NCI-H82 (cell line): ENCODE results near the gene ZC3H13.
A peak's percentile ranks its signal among the peaks of the same experiment; 100 is the strongest.

Experiments
- DNase-seq: peaks from one replicate; lab custom pipeline; 2025; lab: John Stamatoyannopoulos, UW

ZC3H13 gene

DNA sequence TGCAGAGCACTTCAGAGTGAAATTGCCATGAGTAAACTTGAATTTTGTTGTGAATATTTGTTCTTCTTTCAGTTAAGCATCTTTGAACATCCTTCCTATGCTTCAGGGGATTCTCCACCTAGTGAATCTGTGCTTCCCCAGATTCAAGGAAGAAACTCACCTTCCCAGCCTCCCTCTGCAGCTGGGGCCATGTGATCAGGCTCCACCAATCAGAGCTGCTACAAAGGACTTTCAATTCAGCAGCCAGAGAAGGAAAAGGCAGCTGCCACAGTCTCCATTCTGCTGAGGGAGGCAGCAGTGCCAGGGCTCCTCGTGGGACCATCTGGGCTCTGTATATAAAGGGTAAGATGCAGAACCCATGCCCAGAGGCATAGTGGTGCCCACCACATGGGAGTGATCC, 111.3 kb downstream of the ZC3H13 start:
- DNase-seq: peak; percentile 27

DNA sequence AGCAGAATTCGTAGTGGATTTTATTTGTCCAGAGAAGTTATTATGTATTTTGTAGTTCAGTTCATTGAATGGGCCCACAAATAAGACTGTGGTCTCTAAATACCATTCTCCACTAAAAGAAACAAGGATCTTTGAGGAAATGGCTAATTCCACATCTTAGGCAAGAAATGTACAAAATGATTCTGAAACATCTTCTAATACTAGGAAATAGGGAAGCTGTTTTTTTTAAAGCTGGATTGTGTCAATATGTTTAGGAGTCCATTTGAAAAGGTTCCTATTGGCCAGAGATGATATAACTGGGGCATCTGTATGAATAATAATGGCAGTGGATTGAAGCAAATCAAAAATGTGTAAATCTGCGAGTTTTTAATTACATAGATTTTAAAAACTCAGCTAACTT, 112.5 kb downstream of the ZC3H13 start:
- DNase-seq: no peak

DNA sequence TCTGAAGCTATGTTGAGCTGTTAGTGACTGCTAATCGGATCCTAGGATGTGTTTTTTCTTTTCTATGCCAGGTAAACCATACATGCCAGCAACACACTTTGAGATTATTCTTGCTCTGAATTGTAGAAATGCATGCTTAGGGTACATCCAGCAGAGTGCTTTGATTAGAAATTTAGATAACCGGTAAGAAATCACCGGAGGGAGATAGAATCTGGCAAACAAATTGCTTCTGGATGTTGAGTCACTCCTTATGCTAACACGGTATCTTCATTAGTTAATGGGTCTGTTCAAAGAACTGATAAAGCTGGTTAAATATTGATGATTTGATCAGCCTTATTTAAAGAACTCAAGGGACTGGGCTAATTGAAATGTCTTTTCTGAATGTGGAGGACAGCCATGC, 115.9 kb downstream of the ZC3H13 start:
- DNase-seq: no peak

DNA sequence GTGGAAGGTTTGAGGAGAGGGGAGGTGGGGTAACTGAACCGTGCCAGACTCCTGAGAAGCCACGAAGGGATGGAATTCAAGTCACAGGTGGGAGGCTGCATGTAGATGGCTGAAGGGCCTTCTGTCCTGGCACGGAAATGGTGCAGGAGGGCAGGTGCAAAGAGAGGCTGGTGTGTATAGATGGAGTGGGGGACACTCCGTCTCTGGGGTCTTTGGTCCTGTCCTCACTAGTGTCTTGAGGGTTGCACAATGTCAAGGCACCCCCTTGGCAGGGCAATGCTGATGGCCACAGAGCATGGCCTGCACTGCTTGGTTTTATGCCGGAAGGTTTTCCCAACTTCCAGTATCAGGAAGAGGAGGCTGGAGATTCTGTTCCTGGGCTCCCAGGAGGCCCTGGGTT, 118.3 kb downstream of the ZC3H13 start:
- no peak for DNase-seq

DNA sequence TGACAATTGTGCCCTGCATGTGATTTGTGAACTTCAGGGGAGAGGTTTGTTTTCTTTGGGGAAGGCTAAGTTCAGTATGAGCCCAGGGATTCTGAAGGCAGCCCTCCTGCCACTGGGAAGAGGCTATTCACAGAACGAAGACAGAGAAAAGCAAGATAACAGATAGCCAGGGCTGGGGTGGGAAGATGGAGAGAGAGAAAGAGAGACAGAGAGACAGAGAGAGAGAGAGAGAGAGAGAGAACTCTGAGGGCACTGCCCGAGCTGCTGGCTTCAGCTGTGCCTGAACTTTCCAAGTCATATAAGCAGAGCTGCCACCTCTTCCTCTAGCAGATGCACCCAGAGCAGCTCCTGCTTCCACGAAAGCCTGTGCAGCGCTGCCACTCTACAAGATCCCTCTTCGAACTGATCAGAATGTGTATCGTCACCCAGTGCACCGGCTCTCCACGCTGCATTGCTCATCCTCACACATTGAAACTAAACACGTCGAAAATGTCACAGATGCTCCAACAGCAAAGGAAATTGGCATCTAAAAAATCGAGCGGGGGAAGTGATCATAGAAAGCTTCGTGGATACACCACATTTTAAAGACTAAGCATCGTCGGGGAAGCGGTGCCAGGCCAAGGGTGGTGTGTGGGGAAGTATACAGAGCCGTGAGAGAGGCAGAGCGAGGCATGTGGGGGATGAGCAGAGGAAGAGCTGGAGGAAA, 119.2 kb downstream of the ZC3H13 start:
- no peak for DNase-seq

DNA sequence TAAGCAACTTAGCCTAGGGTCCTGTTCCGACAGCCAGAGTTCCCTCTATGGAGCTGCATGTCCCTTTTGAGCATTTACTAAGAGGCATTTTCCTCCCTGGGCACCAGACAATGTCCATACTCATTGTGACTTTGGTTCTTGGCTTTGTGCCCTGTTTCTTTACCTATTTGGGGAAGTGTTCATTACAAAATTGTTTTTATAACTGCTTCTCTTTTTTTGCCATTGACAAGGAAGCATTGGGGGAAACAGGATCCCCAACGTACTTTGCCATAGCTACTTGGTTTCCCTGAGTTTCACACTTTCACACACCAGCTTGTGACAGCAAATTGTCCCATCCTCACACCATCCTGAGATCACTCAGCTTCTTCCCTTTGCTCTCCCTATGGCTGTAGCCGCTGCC, 119.9 kb downstream of the ZC3H13 start:
- no peak for DNase-seq

DNA sequence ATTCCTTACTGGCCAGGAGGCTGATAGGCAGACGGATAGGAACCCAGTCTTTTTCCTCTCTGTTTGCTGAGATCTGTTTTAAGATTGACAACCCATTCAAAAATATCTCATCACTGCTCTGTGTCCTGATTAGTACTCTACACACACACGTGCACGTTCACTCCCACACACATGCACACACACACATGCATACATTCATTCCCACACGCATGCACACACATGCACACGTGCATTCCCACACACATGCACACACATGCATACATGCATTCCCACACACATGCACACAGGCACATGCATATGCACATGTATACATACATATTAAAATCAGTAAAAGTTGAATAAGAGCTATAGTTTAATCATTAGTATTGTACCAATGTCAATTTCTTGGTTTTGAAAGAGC, 120.4 kb downstream of the ZC3H13 start:
- no peak for DNase-seq

DNA sequence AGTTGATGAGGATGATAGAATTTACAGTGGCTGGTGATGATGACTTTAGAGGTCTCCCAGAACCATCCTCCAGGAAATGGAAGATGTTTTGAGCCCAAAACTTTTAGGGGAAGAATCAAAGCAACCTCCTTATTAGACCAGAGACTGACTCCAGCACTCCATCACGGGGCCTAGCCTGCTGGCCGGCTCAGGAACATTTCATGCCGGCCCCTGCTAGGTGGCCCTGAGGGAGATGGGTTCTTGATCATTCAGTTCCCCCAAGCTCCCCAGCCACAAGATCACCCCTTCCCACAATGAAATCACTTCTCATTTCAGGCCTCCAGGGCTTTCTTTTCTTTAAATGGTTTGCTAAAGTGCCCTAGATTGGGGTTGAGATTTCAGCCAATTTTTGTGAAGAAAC, 121.3 kb downstream of the ZC3H13 start:
- no peak for DNase-seq

DNA sequence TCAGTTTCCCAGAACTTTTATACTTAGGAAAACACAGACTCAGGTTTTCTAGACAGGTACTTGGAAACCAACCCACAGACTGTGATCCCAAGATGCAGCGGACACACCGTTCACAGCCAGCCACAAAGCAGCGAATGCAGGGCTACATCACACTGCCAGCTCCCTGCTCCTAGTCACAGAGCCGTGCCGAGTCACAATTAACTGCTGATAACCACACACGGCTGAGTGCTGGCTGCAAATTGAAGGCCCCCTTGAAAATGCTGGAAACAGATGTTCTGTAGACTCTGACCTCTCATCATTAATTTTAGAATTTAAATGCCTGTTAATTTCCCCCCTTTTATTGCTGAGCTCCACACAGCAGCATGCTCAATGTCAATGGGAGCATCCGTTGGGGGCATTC, 122.4 kb downstream of the ZC3H13 start:
- DNase-seq: no peak

DNA sequence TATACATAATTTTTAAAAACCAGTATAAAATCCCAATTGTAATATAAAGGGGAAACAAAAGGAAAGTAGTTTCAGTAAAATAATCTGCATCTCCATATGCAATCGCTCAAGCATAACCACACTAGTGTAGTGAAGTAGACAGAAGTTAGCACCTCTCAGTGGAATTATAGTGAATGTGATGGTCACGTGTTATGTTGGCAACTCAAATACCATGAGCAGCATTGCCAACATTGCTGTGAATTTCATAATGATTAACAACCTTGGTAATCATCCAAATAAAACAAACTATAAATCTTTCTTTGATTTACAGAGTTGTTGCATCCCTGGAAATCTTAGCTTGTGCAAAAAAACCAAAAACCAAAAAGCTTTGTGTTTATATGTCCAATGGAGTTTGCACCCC, 123.7 kb downstream of the ZC3H13 start:
- DNase-seq: no peak

DNA sequence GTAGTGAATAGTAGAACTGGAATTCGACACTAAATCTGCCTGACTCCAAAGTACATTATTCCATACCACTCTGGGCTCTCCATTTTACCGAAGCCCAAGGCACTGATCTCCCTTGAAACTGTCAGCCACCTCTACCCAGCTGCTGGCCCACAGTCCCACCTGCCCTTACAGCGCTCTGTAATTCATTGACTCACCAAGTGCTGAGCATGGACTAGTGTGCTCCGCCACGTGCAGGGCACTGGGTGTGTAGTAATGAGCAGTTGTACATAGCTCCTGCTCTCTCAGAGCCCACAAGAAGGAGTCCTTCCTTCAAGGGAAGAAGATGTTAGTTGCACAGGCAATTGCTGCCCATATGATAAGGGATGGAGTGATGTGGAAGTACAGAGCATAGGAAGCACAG, 124.4 kb downstream of the ZC3H13 start:
- DNase-seq: no peak

DNA sequence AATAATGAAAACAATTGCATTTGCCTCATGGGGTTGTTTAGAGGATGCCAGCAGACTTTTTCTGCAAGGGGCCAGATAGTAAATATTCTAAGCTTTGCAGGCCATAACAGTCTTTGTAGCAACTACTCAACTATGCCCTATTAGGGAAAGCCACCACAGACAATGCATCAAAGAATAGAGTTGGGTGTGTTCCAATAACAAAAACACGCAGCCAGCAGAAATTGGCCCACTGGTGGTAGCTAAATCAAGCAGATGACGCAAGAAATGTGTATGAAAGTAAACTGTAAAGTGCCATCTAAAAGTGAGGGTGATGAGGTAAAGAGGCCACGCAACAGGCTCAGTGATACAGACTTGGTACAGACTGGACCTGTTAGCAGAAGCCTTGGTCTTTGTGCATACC, 125.8 kb downstream of the ZC3H13 start:
- DNase-seq: no peak

DNA sequence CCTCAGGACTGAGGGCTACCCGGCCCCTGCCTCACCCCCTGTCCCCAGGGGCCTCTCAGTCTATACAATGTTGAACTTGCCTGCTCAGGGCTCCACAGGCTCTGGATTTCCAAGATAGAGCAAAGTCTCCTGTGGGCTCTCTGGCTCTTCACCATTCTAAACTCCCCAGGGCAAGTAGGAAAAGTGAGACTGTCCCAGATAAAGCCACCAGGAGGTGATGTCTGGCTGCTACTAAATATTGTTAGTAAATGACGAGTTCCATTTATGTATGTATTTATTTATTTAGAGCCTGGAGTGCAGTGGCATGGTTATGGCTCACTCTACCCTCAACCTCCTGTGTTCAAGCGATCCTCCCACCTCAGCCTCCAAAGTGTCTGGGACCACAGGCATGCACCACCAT, 127.4 kb downstream of the ZC3H13 start:
- DNase-seq: peak; percentile 20

DNA sequence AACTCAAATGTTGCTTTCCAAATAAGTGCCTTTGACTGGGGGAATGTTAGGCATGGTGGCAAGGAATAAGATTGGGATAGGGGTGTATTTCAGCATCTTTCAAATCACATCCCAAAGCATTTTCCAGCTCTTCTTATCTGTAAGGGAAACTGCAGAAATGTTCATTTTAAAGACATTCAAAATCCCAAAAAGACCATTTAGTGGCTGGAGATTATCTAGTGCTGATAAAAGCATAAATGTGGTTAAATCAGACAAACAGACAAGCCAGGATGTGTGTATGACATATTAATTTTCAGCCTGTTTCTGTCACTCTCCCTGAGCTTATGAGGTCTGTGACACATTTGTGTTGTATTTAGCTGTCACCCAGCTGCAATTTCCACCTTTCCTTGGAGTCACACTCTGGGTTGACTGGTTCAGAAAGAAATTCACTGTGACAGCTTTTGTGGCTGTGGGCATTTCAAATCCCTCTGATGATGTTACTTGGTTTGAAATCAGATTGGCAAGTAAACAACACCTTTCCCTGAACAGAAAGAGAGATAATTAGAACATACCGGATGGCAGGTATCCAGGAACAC, 131.3 kb downstream of the ZC3H13 start:
- no peak for DNase-seq

DNA sequence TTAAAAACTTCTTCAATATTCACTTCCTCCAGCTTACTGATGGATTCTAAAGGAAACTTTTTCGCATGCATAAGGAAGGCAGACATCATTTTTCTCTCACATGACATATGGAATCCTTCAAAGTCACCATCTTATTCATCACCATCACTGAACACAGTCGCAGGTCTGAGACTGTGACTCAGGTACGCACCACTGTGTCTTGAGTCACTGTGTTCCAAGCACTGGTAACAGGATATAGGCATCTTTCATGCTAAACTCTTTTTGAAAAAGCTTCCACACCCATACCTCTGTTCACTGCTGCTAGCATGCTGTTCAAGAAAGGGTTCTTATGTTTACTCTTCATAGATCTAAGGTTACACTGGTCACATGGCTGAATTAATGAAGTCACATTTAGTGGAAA, 133.9 kb downstream of the ZC3H13 start:
- no peak for DNase-seq

DNA sequence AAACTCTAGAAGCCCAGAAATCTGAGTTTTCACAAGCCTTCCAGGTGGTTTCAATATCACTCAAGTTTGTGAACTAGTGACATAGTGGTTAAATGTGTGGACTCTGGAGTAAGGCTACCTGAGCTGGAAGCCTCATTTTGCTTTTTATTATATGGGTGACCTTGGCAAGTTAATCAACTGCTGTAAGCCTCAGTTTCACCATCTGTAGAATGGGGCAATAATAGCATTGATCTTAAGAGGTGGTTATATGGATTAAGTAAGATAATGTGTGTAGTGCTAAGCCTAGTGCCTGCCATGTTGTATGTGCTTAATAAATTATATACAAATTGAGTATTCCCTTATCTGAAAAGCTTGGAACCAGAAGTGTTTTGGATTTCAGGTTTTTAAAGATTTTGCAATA, 135.5 kb downstream of the ZC3H13 start:
- DNase-seq: no peak

DNA sequence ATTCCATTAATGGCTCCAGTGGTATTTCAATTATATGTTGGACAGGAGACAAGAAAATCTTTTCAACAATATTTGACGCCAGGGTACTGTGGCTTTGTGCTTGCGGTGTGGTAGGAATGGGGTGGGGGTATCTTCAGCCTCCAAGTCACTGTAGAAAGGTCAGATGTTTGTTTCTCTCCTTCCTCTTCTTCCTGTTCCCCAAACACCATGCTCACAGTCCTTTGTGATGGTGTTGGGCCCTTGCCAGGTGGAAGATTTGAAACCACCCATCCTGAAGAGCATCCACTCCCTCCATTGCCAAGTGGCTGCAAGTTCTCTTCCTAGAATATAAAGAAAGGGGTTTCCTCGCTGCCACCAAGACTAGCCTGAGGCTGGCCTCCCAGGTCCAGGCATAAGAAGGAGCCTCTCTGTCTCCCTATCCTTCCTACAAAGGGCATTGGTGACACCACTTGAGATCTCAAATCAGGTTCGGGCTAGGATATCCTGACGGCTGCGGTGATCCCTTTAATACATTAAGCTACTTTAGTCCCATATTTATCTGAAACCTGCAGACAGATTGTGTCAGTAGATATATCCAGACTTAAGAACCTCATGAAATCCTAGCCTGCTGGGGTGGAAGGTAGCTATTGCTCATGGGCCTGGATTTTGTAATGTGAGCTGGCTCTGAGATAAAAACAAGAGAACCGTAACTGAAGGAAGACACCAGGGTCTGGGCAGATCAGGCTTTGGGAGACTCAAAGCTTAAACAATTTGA, 136.7 kb downstream of the ZC3H13 start:
- DNase-seq: peak; percentile 99

DNA sequence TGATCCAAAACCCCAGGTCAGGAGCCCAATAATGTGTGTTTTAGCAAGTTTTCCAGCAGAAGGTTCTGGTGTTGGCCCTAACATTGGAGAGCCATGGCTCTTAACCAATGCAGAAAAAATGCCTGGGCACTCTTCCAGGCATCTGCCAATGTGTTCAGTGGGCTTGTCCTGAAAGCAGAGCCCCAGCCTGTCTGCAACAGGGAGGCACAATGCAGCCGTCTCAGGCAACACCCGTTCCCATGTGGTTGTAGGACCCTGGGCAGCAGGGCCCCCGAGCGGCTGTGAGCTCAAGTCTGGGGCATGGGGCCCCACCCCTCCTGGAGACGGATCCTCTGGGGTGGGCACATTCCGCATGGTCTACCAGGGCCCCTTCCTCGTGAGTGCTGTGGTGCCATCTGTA, 142.9 kb downstream of the ZC3H13 start:
- no peak for DNase-seq

DNA sequence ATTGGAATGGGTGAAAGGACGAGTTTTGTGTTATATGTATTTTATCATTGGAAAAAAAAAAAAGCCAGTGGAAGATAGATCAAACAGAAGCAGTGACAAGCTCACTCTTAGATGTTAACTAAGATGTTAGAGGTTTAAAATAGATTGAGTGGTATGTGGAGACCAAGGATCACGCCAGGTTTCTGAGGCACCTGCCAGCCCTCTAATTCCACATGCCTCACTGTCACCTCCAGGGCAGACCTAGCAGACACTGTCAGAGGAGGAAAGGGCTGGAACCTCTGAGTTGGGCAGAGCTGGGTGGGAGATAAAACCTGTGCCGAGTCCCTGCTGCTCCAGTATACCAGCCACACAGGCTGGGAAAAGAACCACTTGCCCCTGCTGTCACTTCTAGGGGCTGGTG, 143.5 kb downstream of the ZC3H13 start:
- no peak for DNase-seq

DNA sequence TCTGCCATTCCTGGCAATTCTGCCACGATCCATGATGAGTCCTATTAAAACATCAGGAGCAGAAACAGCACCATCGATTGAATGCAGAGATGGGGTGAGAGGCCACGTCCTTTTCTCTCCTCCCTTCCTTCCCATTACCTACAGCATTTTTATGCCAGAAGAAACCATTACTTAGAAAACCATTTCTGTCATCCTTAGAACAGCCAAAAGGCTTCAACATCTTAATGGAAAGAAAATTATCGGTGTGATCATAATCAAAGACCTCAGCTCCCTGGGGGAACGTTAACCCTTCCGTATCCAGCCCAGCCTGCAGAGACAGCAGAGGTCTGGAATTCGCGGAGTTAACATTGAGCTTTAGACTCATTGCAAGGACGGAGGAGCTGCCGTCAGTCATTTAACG, 145.0 kb downstream of the ZC3H13 start:
- DNase-seq: no peak
